HG03558 (cell line): ENCODE measurements around the gene IPO9.

ENCODE experiments used
- ATAC-seq: cut with Tn5 transposase; IDR thresholded peaks from one replicate; pipeline ENCODE4 v1.9.1; 2021; ENCODE audit warnings: moderate number of reproducible peaks; ENCODE audit not compliant: unreplicated experiment; ENCODE audit errors: extremely low read depth

Gene IPO9

DNA sequence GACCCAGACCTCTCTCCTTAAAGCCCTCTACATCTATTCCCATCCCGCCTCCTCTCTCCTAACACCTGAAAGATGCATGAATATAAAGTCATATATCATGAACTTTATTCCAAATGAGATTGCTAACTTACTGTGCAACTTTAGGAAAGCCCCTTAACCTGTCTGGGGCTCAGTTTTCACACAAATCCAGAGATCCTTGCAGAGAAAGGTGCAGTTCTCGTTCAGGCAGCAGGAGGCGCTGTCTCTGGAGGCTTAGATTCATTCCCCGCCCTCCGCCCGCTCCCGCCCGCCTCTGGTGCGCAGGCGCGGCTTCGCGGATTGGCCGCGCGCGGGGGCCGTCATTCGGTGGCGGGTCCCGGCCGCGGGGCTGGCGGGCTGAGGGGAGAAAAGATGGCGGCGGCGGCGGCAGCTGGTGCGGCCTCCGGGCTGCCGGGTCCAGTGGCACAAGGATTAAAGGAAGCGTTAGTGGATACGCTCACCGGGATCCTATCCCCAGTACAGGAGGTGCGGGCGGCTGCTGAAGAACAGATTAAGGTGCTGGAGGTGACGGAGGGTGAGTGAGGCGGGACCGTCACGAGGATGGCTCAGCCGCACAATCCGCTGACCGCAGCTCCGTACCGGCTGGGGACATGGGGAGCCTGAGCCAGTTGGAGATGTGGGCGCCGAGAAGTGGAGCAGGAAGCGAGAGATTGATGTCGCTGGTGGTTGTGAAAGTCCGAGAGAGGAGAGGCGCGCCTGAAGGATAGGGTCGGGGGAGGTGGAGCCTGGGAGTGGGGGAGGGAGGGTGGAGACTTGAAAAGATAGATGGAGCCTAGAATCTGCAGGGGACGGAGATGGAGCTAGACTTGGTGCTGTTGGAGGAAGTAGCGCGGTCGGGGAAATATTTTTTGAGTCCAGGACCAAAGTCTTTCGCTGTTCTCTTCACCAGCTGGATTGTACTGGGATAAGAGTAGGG, at the start of gene IPO9:
TSS of gene IPO9 (plus strand) at position 338 of the 955 bp plus-strand sequence. CDS start at position 391, 53 bp downstream.
- no peak for ATAC-seq

DNA sequence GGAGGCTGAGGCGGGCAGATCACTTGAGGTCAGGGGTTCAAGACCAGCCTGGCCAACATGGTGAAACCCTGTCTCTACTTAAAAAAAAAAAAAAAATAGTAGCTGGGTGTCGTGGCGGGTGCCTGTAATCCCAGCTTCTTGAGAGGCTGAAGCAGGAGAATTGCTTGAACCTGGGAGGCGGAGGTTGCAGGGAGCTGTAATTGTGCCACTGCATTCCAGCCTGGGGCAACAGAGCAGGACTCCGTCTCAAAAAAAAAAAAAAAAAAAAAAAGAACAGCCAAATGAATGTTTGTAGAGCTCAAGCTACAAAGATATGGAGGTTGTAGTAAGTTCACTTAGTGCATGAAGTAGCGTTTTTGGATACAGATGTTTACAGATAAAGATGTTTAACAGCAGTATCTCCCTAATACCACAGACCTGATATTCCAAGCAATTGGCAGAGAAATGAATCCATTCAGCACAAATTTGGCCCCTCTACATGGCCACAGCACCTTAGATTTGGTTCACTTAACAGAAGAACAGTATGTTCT, 49.5 kb upstream of the IPO9 start:
- ATAC-seq: no peak

DNA sequence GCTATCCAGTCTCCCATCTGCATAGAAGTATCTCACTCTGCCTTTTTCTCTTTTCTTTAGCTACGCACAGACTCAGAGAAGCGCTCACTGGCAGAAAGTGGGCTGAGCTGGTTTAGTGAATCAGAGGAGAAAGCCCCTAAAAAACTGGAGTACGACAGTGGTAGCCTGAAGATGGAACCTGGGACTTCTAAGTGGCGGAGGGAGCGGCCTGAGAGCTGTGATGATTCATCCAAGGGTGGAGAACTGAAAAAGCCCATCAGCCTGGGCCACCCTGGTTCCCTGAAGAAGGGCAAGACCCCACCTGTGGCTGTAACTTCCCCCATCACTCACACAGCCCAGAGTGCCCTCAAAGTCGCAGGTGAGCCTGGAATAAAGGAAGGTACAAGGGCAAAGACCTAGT, 48.0 kb upstream of the IPO9 start:
- no peak for ATAC-seq

DNA sequence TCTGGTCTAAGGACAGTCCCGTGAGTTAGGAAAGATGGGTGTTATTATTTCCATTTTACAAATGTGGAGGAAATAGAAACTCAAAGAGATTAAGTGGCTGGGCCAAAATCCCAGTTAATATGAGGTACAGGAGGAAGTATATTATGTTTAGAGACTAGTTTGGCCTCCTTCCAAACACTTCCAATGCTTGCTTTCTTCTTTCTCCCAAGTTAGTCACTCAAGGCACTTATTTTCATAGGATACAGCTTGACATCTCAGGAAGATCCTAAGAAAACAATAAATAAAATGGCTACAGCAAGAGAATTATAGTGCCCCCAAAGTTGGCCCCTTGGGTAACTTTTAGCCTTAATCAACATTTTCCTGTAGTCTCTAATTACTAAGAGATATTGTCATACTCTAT, 47.5 kb upstream of the IPO9 start:
- no peak for ATAC-seq

DNA sequence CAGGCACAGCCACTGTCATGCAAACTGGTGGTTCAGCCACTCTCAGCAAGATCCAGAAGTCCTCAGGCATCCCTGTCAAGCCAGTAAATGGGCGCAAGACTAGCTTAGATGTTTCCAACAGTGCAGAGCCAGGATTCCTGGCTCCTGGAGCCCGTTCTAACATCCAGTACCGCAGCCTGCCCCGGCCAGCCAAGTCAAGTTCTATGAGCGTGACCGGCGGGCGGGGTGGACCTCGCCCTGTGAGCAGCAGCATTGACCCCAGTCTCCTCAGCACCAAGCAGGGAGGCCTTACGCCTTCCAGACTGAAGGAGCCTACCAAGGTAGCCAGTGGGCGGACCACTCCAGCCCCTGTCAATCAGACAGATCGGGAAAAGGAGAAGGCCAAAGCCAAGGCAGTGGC, 46.6 kb upstream of the IPO9 start:
- no peak for ATAC-seq

DNA sequence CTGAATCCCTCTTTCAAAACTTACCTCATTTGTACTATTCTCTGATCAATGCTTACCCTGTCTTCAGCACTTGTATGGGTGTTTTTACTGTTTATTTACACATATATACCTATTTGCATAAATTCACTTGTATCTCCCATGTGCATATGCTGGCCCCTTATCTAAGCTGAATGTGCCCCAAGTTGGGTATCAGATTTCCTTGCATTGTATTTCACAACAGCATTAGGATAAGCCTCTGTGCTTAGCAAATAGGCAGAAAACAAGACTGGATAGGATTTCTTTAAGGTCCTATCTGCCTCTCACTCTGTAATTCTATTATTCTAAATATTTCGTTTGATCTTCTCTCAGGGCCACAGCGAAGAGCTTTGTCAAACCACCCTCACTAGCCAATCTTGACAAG, 45.9 kb upstream of the IPO9 start:
- no peak for ATAC-seq

DNA sequence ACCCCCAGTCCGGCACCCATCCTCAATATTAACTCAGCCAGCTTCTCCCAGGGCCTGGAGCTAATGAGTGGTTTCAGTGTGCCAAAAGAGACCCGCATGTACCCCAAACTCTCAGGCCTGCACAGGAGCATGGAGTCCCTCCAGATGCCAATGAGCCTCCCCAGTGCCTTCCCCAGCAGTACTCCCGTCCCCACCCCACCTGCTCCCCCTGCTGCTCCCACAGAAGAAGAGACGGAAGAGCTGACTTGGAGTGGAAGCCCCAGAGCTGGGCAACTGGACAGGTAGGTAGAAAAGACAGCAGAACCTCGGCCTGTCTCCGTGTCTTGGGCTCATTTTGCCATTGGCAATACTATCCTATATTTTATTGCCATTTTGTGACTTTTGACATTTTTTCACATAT, 45.4 kb upstream of the IPO9 start:
- ATAC-seq: no peak

DNA sequence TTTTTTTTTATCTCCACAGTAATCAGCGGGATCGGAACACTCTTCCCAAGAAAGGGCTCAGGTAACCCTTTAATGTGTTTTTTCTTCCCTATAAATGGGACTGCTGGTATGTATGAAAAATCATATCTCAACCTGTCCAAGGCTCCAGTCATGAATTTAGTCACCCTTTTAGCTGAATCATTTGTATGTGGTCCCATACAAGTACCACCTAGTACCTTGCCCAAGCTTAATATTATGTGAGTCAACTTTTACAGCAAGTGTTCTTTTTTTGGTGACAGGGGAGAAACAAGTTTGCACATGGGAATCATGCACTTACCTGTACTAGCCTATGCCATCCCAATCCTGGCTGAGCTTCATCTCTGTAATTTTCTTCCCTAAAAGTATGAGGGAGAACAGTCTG, 43.7 kb upstream of the IPO9 start:
- no peak for ATAC-seq

DNA sequence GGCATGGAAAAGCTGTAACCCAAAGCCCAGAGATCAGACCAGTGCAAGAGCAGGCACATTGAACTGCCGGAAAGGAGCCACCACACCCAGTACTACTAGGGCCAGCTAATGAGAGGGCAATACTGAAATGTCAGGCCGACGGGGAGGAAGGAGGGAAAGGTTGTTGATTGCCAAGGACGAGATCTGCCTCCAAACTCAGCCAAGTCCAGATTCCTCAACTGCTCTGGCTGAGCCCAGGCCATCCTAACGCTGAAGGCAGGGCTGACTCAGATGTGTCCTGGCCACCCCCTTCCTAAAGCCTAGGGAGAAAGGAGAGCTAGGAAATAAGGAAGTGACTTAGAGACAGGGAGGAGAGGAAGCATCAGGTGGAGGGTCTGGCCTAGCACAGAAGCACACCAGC, 42.1 kb upstream of the IPO9 start:
- no peak for ATAC-seq

DNA sequence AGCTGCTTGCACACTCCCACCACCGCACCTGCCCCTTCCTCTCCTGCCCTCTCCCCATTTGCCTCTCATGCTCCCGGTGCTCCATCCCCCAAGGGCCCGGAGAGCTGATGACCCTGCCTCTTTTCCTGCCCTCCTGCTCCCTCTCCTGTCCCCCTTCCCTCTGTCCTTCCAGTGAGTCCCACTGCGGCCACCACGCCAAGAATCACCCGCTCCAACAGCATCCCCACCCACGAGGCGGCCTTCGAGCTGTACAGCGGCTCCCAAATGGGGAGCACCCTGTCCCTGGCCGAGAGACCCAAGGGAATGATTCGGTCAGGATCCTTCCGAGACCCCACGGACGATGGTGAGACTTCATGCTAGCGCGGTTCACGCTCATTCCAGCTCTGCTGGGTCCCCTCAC, 40.7 kb upstream of the IPO9 start:
- no peak for ATAC-seq

DNA sequence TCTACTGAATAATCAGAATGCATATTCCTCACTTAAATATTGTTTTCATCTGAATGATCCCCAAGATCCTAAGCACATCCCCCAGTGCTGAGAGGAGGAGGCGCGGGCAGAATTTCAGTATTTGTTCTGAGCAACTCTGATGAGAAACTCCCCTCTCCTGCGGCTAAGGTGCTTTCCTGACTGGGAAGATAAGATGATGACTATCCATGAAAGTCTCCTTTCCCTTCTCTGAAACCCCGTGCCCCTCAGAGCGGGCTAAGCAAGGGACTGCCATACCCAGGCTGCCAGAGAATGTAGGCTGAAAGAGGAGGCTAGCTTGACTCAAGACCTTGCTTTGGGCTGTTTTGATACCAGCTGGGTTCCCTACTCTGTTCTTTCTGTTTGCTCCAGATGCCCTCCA, 39.7 kb upstream of the IPO9 start:
- ATAC-seq: no peak

DNA sequence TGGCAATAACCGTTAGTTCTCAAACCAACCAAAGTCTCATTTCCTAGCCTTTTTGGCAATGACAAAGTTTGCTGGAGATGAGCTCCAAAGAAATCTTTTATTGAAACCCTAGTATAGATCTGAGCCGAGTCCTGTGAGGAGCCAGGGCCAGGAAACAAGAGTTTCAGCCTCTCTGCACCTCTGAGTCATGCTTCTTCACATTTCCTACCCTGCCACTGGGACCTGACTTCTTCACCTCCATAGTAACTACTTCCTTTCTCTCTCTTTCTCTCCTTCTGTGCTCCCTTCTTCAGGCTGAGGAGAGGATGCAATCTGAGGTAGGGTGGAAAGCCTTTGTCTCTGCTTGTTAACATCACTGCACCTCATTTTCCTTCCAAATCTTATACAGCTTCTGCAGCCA, 38.7 kb upstream of the IPO9 start:
- no peak for ATAC-seq

DNA sequence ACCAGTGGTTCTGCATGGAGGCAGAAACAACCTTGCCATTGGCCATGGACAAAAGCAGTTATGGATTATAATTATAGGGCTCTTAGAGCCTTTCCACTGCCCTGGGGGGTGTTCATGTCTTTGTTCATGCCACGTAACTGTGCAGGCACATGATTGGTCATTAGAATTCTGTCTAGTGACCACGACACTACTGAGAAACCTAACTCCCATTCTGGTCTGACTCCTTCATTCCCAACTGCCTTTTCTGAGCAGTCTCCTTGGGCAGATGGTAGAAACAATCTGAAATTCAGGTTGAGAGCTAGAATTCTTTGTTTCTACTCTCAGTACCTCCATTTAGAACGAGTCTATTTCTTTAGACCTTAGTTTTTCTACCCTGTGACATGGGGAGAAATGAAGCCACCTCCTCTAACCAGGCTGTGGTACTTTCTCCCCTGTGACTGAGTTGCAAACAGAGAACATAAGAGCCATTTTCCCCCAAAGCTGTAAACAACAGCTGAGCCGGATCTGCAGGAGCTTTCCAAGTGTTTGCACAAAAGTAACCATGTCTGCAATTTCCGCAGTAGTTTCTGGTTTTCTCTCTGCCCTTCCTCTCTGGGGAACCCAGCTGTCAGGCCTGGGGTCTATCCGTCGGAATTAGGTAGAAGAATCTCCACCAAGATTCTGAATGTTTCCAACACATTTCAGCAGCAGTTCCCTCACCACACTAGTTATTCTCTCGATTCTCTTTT, 37.7 kb upstream of the IPO9 start:
- ATAC-seq: no peak

DNA sequence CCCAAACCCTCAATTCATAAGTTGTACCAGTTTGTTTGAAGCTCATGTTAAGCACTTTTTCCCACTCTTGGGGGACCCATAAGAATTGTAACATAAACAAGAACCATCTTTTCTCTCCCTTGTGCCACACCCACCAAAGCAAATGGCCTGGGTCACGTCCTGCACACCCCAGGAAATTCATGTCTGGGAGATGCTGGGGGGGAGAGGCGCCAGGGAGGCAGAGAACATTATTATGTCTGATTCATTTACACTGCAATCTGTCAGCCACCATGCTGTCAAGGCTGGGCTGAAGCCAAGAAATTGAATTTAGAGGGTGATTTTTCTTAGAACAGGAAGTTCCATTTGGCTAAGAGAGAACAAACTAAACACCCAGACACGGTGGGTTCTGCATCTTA, 37.2 kb upstream of the IPO9 start:
- no peak for ATAC-seq

DNA sequence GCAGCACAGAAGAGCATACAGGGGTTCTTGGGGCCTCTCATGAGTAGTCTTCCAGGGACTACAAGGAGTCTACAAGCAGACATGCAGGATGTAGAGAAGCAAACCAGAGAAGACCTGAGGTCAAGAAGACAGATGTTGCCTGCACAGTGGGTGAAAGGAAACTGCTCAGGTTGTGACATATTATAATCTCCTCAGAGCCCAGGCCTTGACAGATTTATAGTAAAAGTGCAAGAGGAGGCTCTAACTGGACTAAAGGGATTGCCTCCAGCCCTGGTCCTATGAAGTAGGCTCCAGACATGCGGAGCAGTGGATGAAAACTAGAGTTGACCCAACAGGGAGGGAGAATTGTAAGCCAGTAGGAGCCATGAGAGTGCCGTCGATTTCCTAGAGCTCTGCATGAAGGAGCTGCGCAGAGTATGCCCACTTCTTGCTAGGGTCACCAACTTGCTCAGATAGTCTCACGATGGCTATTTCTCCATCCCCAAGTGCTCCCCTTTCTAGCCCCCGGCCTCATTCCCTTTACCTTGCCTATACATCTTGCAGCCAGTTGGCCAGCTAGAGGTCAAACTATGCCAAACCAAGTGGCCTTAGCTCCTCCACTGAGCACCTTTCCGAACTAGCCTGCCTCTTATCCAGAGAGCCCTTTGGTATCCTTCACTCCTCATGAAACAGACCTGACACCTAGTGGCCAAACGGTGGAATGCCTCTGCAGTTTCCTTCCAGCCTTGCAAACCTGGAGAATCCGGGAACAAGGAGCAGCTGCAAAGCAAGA, 36.2 kb upstream of the IPO9 start:
- no peak for ATAC-seq

DNA sequence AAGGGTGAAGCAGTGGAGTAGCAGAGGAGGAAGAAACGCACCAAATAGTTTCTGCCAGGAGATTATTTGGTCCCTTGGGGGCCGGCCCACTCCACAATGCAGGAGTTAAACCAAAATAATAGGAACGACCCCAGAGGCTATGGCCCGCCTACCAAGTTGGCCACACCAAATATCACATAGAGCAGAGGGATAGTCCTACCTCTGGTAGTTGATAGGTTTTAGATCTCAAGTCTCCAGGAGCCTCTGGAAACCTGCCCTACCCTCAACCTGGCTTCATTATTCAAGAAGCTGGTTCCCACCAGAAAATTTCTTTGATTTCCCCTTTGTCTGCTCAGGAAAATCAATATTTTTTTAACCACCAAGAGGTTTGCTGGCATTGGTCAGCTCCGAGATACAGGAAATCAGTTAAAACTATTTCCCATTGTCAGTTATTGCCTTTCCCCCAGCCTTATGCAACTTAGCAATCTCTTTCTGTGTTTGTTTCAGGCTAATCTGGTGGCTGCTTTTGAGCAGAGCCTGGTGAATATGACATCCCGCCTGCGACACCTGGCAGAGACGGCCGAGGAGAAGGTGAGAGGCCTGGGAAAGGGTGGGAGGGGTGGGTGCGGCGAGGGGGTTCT, 35.5 kb upstream of the IPO9 start:
- no peak for ATAC-seq

DNA sequence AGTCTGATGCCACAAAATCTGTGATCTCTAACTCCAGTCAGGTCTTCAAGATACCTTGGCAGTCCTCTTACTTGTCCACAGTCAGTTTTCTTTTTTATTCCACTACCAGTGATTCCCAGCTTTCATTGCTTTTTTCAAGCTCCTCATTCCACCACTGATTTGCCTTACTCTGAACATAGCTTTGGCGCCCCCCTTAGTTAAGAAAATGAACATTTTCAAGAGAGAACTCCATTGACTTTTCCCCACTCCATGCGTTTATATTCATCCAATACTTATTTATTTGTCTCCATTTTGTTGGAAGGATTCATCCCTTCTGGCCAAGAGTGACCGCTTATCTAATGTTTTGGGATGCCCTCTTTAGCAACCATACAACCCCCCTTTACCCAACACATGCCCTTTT, 33.9 kb upstream of the IPO9 start:
- ATAC-seq: no peak

DNA sequence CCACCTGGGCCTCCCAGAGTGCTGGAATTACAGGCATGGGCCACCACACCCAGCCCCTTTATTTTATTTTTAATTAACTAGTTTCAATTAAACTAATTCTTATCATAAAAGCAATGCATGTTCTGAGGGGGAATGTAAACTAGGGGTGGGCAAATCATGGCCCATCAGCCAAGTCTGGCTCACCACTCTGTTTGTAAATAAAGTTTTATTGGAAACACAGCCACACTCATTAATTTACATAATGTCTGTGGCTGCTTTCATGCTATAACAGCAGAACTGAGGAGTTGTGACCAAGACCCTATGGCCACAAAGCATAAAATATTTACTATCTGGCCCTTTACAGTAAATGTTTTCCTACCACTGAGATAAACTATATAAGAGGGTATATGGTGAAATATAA, 28.7 kb upstream of the IPO9 start:
- no peak for ATAC-seq

DNA sequence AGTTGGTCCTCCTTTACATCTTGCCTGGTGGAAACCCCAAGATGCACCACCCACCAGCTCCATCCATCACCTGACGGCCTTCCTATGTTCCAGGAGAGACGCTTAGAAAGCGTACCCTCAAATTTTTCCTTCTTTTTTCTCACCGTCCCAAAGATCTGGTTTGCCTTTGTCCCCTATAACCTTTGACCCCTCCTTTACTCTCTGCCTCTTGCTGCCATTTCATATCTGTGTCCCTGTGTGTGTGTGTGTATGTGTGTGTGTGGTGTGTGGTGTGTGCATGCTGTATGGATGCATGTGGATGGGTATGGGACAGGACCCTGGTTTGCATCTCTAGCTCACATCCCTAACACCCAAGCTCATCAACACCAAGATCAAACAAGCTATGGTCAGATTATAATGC, 22.2 kb upstream of the IPO9 start:
- no peak for ATAC-seq

DNA sequence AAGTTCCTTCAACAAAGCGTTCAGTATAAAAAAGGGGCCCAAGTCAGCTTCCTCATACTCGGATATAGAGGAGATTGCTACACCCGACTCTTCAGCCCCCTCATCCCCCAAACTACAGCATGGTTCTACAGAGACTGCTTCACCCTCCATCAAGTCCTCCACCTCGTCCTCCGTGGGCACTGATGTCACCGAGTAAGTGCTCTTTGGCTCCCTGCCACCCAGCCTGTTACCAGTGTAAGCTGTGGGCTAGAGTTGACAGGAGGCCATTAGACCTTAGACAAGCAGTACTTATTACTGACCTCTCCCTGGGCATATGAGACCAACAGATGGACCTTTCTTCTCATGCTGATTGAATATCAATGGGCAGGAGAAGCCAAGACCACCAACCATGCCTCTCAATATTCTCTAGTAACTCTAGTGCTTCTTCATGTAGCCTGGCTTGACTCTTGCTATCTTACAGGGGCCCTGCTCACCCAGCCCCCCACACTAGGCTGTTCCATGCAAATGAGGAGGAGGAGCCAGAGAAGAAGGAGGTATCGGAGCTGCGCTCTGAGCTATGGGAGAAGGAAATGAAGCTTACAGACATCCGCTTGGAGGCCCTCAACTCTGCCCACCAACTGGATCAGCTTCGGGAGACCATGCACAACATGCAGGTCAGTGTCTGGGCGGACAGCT, 20.9 kb upstream of the IPO9 start:
- ATAC-seq: no peak
